Left cardiac atrium (tissue), 4 donors: ENCODE data around the gene STK39. TPM values are rescaled to one million over a fixed set of nuclear protein-coding genes. Genes with fewer than 3 reads are reported as not detected.
A peak's percentile ranks its signal among the peaks of the same experiment; 100 is the strongest.

Experiments used
- ATAC-seq, 2 donors: fragments of 200-7000 bp; cut with Tn5 transposase; one replicate each; pipeline ENCODE4 v1.9.1; 2020; ENCODE audit warnings: mild to moderate bottlenecking in 2 of 2, moderate library complexity in 2 of 2
- DNase-seq: peaks from one replicate; pipeline ENCODE4 v3.0.0-alpha.2; 2020
- intact Hi-C, 2 donors: fragments of 100-400 bp; cut with DNase I; formaldehyde crosslinking; loops; one replicate each; pipeline versions ENCODE4 v1.14.1 to v1.15.1; 2022 to 2023
- total RNA-seq, 2 donors: library from RNA; stranded (reverse); fragmentation: NEBNext Ultra II Directional; extraction: Animal tissue kit (Norgen Biotek cat#: 25700); gene quantifications; one replicate each; pipeline ENCODE4 v1.2.1, GENCODE V29; 2021
- donor health status: DM: no; HTN: yes; CAD: no.
- donor health status: DM: no; HTN: yes; CAD: no; lungs with severe emphysema.
- donor health status: DM: yes; HTN: yes; CAD: no.
- donor health status: Dilated cardiomyopathy.

The STK39 gene
- total RNA-seq, 2 donors from 2014 or later, result 12.3 to 14.1 TPM

DNA sequence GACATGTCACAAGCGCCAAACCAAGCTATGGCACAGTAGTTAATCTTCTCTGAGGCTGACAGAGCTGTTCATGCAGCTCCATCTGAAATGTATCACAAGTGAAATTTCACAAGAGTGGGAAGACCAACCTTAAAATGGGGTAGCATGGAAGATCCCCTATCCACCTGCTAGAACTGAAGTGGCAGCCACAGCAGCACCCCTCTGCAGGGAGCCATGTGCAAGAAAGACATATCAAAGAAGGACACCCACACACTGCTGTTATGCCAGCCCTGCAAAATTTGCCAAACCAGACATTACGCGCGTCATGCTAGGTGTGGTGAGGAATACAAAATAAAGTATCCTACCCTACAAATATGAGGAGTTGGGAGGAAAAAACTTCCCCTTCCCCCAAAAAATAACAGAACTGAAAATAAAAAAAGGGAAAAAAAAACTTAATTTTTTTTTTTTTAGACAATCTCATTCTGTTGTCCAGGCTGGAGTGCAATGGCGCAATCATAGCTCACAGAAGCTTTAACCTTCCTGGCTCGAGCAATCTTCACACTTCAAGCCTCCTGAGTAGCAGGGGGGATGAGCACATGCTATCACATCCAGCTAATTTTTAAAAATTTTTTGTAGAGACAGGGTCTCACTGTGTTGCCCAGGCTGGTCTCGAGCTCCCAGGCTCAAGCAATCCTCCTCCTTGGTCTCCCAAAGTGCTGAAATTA is 76.2 kb downstream of the STK39 start:
- ATAC-seq (peak in 1 of 2 donors; percentile 14), DNase-seq (no peak)
- intact Hi-C loops, result no loop called here

DNA sequence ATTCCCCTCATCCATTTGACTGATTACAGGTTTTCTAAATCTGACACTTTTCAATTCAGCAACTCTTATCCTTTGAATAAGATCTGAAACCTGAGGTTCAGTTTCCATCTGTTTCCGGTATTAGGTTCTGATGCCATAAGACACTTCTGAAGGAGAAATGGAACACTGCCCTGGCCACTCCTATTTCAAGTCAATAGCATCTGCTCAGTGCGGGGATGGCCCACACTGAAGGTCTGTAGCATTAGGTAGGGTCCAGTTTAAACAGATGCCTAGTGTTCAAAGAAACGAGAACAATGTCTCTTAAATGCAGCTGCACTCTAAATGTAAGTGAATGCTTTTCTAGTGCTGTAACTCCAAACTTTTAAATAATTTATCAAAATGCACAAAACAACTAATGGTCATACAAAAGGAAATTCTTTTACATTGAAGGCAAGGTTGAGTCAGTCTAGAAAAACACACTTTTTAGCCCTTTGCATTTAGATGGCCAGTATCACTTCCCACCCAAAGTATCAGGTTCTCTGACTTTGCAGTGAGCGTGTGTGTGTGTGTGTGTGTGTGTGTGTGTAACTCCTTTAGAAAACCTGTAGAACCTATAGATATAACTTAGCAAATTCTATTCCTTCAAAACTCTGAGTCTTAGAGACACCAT is 78.2 kb downstream of the STK39 start:
- ATAC-seq, result no peak
- intact Hi-C loops, result no loop called here

GRCh38 chr2:168167511-168168263 is 79.7 kb downstream of the STK39 start:
- ATAC-seq, result no peak
- intact Hi-C loops, result no loop called here
- no peak for DNase-seq

More for the DNA sequence above, 78.2 kb downstream of the STK39 start:
- no peak for DNase-seq

GRCh38 chr2:168166902-168167510 is 80.4 kb downstream of the STK39 start:
- intact Hi-C loops, result no loop called here
- ATAC-seq (peak in 1 of 2 donors; percentile 61), DNase-seq (no peak)

GRCh38 chr2:168165985-168166901 is 81.2 kb downstream of the STK39 start:
- intact Hi-C loops, result no loop called here
- no peak for DNase-seq

DNA sequence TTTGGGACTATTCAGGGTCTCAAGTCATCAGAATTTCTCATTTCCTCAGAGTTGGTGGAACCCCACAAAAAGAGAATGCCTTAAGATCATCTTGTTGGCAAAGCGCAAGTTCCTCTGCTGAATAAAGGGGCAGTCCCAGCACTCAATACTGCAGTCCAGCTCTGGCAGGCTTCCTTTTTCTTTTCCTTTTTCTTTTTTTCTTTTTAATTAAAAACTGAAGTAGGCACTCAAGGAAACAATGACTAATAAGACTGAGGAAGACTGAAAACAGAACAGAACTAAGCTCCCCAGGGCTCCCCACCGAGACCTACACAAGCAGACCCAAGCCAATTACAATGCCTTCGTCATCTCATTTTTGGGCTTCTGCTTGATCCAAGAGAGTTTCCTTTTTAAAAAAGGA is 82.0 kb downstream of the STK39 start:
- DNase-seq, result no peak
- ATAC-seq, result peak; percentile 57 to 63
- intact Hi-C loops, result no loop called here

More at GRCh38 chr2:168165985-168166901, 81.2 kb downstream of the STK39 start:
- ATAC-seq, result peak; percentile 46 to 65

DNA sequence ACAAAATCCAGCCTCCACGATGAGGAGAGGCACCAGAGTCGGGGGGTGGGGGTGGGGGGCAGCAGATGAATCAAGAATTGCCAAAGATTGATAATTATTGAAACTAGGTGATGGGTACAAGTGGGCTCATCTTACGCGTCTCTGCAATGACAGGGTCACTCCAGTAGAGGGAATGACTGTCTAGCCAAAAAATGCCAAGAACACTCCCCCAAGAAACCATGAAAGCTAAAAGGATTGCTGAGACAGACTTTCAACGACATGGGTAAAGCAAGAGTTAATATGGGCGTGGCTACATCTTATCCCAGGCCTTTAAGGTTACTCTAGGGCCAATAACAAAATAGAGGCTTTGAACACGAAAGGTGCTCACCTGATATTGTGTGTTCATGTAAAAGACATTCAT is 86.5 kb downstream of the STK39 start:
- DNase-seq (no peak), ATAC-seq (no peak)
- intact Hi-C loops, result no loop called here

DNA sequence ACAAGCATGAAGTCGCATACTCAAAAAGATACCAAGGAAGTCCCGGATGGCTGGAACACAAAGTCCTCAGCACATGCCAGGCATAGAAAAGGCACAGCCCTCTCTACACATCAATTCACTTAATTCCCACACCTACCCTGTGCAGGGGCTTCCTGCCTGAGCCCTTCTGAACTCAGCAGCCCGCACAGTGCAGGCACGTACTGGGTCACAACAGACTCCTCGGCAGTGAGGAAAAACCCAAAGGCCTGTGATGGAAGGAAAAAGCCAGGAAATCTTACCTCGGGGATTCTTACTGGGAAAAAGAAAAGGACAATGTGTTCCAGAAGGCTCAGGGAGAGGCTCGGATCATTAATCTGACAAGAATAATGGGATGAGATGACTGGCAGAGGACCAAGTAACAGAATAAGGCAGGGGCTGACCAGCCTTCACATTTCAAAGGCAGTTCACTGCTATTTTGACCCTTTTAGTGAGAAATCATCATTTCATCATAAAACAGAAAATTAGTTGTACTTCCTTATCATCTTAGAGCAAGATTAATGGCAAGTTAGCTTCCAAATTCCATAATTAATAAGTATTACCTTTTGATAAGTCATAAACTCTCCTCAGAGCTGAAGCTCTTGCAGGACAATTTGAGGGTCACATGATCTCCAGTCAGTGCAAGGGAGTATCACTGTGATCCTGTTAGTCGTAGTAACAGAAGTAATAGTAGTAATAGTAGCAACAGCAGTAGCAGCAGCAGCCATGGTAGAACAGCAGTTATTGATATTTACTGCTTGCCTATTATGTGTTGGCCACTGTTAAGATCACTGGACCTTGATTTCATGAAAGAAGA is 87.4 kb downstream of the STK39 start:
- DNase-seq, result no peak
- intact Hi-C loops, result no loop called here
- ATAC-seq, result no peak

DNA sequence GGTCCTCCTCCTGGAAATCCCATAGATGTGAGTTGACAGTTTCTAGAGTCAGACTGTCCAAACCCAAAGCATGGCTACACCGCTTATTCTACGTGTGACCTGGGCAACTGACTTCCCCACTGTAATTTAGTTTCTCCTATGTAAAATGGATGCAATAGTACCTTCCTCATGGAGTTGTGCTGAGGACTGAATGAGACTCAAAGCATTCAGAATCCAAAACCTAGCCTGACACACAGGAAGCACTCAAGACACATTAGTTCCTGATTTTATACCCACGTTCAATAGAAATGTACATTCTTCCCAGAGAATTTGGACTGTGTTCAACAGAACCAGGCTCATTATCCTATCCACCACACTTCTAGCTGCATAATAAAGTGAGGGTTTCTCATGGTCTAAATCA is 88.8 kb downstream of the STK39 start:
- intact Hi-C loops, result no loop called here
- ATAC-seq (no peak), DNase-seq (no peak)

GRCh38 chr2:168157926-168158325 is 89.5 kb downstream of the STK39 start:
- DNase-seq (no peak), ATAC-seq (peak; percentile 34 to 65)
- intact Hi-C loops, result no loop called here

DNA sequence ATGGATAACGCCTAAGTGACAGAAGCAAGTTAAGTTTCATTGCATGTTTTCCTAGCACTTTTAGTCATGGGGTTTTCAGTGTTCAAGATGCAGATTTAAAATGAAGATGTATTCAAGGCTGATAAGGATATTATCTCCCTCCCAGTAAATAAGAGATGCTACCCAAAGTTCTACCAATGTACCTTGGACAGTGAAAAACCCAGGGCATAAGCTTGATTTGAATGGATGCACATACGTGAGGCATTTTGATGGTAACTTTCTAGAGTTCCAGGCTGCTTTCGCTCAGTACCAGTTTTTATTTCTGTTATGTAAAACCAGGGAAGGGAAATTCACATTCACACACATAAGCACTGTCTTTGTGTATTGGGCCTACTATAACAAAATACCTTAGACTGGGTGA is 90.3 kb downstream of the STK39 start:
- DNase-seq (no peak), ATAC-seq (no peak)
- intact Hi-C loops, result no loop called here

DNA sequence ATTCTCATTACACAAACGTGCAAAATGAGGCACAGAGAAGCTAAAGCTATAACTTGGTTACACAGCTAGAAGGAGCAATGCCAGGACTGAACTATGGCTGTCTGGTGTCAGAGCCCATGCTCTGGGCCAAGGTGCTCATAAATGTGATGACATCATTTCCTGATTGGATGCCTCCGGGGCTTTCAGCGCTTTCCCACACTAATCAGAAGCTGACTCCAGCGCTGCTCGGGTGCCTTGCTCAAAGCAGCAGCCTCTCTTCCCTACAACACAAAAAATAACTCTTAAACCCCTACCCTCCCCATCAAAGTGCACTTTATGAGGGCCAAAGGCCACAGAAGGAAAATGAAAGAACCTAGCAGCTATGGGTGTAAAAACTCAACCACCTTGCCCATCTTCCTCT is 90.7 kb downstream of the STK39 start:
- intact Hi-C loops, result no loop called here
- DNase-seq (peak; percentile 43), ATAC-seq (peak; percentile 67 to 76)

DNA sequence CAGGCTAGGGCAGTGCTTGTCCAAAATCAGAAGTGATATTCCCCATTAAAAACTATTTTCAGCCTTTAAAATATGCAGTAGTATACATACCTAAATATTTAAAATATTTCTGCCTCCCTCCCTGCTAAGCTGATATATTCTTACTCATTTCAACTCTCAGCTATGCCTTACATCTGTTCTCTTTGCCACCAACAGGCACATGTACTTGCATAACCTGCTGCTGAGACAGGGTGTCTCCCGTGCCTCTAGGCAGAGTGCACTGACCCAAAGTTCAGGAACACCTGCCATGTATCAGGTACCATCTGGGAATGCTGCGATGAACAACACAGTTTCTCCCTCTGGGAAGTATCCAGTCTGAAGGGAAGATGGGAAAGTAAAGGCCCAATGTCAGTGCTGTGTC is 91.7 kb downstream of the STK39 start:
- intact Hi-C loops, result no loop called here
- ATAC-seq (no peak), DNase-seq (no peak)

DNA sequence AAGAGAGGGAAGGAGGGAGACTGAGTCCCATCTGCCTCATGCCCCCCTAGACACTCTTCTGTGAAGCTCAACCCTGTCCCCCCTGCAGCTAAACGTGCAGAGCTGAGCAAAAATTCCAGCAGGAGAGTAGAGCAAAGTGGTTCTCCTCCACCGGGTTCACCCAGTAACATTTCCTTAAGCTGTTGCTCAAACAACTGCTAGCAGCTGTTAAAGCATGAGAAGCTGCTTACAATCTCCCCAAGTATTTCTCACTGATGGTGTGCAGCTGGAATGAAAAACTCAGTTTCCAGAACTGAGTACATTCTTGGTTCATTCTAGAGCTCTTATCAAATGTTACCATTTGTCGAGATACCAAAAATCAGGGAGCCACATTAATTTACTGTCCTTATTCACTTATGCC is 92.3 kb downstream of the STK39 start:
- DNase-seq, result no peak
- intact Hi-C loops, result no loop called here
- peak; percentile 28 to 35 for ATAC-seq

- intact Hi-C loops, result no loop called here
- ATAC-seq (no peak), DNase-seq (no peak)
These were observed 94.4 kb downstream of the STK39 start for GRCh38 chr2:168152902-168153530.

DNA sequence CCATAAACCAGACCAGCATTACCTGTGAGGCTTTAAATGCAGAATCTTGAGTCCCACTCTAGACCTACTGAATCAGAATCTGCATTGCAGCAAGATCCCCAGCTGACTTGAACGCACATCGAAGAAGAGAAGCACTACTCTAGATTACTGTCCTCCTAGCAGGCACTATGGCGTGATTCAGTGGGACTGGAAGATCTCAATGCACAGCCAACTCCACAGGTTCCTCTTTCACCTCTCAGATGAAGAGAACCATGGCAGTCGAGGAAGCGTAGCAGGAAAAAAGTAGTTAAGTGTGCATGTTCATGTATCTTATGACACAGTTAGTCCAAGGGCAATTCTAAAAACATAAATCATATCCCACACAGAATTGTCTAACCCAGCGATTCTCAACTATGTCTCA is 97.4 kb downstream of the STK39 start:
- ATAC-seq (no peak), DNase-seq (no peak)
- intact Hi-C loops, result no loop called here

- intact Hi-C loops, result no loop called here
- peak in 1 of 2 donors; percentile 31 for ATAC-seq
These were observed 98.0 kb downstream of the STK39 start for GRCh38 chr2:168149150-168149974.

More at GRCh38 chr2:168149150-168149974, 98.0 kb downstream of the STK39 start:
- no peak for DNase-seq
